Stimulated activated CD4-positive, alpha-beta T cell treated with anti-CD3 and anti-CD28 coated beads, Interleukin-15, amount 100 ng/mL, for 1 hour (primary cell): ENCODE measurements around the gene TADA3.

Source experiments
- DNase-seq, 2 donors: peaks; one replicate each; pipeline ENCODE4 v3.0.0-alpha.2; 2020; ENCODE audit warnings: low read depth in 1 of 2, low spot score in 1 of 2

The TADA3 gene

GRCh38 chr3:9792405-9793160 lies at the start of gene TADA3, which contains the start of gene ARPC4:
Gene TADA3 (minus strand): TSS chr3:9792473. CDS start chr3:9791466, 1,007 bp downstream.
Gene ARPC4 (plus strand): TSS chr3:9793082. CDS start chr3:9793122, 40 bp downstream.
- DNase-seq: peak; percentile 78 to 83

- no peak for DNase-seq
Observed at GRCh38 chr3:9841015-9841414, 48.7 kb upstream of the TADA3 start.

GRCh38 chr3:9838856-9839255 lies 46.6 kb upstream of the TADA3 start:
- no peak for DNase-seq

GRCh38 chr3:9837701-9838582 lies 45.7 kb upstream of the TADA3 start:
- DNase-seq: no peak

GRCh38 chr3:9834520-9835380 lies 42.5 kb upstream of the TADA3 start:
- DNase-seq: no peak

GRCh38 chr3:9833078-9833477 lies 40.8 kb upstream of the TADA3 start:
- no peak for DNase-seq

GRCh38 chr3:9831253-9831652 lies 39.0 kb upstream of the TADA3 start:
- DNase-seq: no peak

GRCh38 chr3:9828801-9829755 lies 36.8 kb upstream of the TADA3 start:
- DNase-seq: no peak

GRCh38 chr3:9826815-9827573 lies 34.7 kb upstream of the TADA3 start:
- no peak for DNase-seq

- no peak for DNase-seq
Observed at GRCh38 chr3:9825451-9826040, 33.3 kb upstream of the TADA3 start.

GRCh38 chr3:9820946-9821345 lies 28.7 kb upstream of the TADA3 start:
- no peak for DNase-seq

- no peak for DNase-seq
Observed at GRCh38 chr3:9820543-9820942, 28.3 kb upstream of the TADA3 start.

GRCh38 chr3:9818666-9819335 lies 26.5 kb upstream of the TADA3 start:
- DNase-seq: no peak

- no peak for DNase-seq
Observed at GRCh38 chr3:9817436-9817835, 25.2 kb upstream of the TADA3 start.

- no peak for DNase-seq
Observed at GRCh38 chr3:9815986-9816385, 23.7 kb upstream of the TADA3 start.

GRCh38 chr3:9812870-9813483 lies 20.7 kb upstream of the TADA3 start:
- DNase-seq: no peak

- DNase-seq: no peak
Observed at GRCh38 chr3:9810846-9811245, 18.6 kb upstream of the TADA3 start.

GRCh38 chr3:9810433-9810770 lies 18.1 kb upstream of the TADA3 start:
- no peak for DNase-seq
